HG02759 (cell line): ENCODE measurements around the gene SPEM2.
"Not testable (repeated sequence)": the region's sequence is repeated elsewhere in the genome, so short reads cannot be mapped to it uniquely, and the experiment has no call there.

Experiments used
- ATAC-seq: cut with Tn5 transposase; IDR thresholded peaks from one replicate; pipeline ENCODE4 v1.9.1; 2021; ENCODE audit warnings: mild to moderate bottlenecking, moderate library complexity; ENCODE audit not compliant: unreplicated experiment

SPEM2 gene

DNA sequence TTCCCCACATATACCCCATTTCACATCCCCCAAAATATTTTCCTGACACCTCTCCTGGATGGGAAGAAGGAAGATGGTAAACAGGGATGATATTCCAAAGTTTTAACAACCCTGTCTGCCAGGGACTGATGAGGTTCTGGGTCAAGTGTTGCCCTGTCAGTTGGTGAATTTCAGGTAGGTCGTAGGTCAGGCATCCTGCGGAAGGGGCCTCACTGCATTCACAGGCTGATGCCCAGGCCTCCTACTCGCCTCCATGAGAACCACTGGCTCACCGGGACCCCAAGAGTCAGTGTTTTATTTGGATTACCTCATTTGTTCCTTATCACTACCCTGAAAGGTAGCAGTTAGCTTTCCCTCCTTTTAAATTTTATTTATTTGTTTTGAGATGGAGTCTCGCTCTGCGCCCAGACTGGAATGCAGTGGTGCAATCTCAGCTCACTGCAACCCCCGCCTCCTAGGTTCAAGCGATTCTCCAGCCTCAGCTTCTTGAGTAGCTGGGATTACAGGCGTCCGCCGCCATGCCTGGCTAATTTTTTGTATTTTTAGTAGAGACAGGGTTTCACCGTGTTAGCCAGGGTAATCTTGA lies 43.5 kb downstream of the SPEM2 start:
- ATAC-seq = no peak

DNA sequence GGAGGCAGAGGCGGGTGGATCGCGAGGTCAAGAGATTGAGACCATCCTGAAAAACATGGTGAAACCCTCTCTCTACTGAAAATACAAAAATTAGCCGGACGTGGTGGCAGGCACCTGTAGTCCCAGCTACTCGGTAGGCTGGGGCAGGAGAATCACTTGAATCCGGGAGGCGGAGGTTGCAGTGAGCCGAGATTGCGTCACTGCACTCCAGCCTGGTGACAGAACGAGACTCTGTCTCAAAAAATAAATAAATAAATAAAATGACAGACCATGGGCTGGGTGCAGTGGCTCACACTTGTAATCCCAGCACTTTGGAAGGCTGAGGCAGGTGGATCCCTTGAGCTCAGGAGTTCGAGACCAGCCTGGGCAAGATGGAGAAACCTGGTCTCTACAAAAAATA lies 44.4 kb downstream of the SPEM2 start:
- ATAC-seq = not testable (repeated sequence)

DNA sequence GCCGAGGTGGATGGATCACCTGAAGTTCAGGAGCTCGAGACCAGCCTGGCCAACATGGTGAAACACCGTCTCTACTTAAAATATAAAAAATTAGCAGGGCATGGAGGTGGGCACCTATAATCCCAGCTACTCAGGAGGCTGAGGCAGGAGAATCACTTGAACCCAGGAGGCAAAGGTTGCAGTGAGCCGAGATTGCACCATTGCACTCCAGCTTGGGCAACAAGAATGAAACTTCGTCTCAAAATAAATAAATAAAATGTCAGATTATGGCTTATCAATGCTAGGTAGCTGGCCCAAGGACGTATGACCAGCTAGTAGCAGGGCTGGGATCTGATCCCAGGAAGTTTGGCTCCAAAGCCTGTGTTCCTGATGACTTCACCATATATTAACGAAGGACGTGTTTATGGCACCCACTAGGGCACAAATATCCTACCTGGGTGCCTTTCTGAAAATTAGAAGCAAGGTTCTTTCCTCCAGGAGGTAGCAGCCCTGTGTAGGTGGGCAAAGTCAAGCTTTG lies 45.1 kb downstream of the SPEM2 start:
- ATAC-seq = not testable (repeated sequence)

DNA sequence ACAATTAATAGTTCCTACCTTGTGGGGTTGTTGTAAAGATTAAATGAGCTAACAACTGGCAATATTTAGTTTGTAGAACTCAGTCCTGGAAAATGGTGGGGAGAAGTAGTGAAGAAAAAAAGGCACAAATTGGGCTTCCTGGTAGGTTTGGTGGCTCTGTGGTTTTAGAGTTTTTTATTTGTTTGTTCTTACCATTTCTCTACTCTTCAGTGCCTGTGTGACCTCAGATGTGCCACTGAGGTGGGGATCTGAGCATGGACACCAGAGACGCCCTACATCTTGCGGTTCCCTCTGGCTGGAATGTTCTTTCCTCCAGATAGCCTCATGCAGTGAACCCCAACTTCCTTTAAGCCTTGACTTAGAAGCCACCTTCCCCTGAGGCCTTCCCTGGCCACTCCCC lies 46.3 kb downstream of the SPEM2 start:
- ATAC-seq = no peak

DNA sequence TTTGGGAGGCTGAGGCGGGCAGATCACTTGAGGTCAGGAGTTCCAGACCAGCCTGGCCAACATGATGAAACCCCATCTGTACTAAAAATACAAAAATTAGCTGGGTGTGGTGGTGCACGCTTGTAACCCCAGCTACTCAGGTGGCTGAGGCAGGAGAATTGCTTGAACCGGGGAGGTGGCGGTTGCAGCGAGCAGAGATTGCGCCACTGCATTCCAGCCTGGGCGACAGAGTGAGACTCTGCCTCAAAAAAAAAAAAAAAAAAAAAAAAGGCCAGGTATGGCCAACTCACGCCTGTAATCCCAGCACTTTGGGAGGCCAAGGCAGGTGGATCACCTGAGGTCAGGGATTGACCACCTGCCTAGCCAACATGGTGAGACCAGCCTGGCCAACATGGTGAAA lies 49.4 kb downstream of the SPEM2 start:
- ATAC-seq = not testable (repeated sequence)

DNA sequence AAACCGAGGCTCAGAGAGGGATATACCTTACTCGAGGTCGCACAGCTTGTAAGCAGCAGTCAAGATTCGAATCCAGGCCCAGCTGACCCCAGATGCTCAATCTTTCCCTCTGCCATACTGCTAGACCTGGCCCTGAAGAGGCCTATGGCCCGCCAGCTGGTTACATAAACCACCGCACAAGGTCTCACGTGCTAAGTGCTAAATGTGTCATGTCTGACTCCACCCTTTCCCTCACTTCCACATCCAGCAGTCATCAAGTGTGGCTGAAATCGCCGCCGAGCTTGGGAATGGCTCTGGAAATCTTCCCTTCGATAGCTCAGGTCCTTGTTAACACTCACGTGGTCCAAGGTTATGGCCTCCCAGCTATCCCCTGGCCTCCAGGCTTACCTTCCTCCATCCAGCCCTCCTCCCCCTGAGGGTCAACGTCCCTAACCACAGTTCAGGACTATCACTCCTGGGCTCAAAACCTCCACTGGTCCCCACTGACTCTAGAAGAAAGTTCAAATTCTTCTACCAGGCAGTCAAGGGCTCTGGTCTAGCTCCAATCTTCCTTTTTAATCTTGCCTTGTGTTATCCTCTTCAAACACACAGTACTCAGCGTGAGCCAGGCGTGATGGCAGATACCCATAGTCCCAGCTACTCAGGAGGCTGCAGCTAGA lies 50.5 kb downstream of the SPEM2 start:
- no peak for ATAC-seq

DNA sequence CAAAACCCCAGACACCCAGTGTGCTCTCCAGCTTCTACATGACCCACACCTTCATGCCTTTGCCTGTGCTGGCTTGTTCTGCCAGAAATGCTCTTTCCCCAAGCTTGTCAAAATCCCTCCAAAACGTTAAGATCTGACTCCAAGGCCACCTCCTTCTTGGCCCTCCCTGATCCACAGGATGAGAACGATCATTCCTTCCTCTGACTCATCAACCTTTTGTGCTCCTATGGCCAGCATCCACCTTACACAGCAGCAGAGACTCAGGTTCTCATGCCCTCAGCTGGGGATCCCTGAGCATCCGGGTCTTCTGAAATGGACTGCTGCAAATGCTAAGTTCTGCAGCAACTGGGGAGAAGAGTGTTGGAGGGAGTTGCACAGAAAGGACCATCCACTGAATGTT lies 51.1 kb downstream of the SPEM2 start:
- ATAC-seq = no peak

DNA sequence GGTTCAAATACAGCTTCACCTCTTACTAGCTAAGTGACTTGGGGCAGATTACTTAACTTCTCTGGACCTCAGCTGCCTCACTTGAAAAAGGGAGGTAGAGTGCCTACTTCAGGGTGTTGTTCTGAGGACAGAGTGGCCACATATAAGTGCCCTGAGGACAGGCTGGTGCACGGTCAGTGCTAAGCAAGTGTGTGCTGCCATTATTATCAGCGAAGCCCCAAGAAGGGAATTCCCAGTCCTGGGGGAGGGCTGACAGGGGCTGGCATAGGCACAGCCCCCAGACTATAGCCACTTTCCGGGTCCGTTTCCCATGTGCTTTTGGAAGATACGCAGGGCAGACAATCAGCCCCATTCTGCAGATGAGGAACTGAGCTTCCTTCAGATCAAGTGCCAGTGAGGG lies 51.5 kb downstream of the SPEM2 start:
- no peak for ATAC-seq
